HG03342 (cell line): Measurements from ENCODE around the gene BMPR1B.

Experiments
- ATAC-seq: cut with Tn5 transposase; IDR thresholded peaks from one replicate; pipeline ENCODE4 v1.9.1; 2021; ENCODE audit warnings: mild to moderate bottlenecking, moderate library complexity; ENCODE audit not compliant: unreplicated experiment

BMPR1B gene

GRCh38 chr4:95080969-95081368, 323.2 kb downstream of the BMPR1B start:
- no peak for ATAC-seq

DNA sequence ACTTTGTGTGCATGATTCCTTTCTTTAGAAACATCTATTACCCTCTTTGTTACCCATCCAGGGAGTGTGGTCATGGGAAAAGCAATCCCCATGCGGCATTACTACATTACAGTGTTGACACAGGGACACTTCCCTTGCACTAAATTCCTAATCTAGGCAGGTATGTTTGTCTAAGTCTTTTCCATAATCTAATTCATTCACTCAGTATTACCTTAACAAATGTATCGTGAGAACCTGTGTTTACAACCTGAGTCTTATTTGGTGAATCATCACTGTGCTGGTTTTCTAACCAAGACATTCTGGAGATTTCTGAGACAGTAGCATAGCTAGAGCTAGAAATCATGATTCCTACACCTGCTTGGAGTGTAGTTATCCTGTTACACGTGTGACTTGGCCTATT, 326.8 kb downstream of the BMPR1B start:
- ATAC-seq = no peak

- no peak for ATAC-seq
Measured at GRCh38 chr4:95085124-95085833, 327.5 kb downstream of the BMPR1B start.

DNA sequence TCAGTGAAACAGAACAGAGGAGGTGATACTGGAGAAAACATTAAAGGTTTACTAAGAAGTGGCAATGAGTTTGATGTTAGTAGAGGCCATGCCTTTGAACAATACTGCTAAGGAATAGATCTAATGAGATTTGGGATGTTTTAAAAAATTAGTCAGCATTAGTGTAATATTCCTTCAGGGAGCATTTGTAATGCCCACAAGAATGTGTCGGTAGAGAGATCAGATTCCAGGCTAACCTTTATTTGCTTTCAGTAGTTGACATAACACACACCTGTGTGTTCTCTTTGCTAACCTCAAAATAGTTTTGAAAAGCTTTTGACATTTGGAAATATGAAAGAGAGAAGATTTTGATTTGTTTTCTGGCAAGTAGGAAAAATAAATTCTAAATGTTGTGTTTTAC, 328.8 kb downstream of the BMPR1B start:
- no peak for ATAC-seq

- no peak for ATAC-seq
Measured at GRCh38 chr4:95087657-95088455, 330.1 kb downstream of the BMPR1B start.

GRCh38 chr4:95091272-95091671, 333.5 kb downstream of the BMPR1B start:
- no peak for ATAC-seq

DNA sequence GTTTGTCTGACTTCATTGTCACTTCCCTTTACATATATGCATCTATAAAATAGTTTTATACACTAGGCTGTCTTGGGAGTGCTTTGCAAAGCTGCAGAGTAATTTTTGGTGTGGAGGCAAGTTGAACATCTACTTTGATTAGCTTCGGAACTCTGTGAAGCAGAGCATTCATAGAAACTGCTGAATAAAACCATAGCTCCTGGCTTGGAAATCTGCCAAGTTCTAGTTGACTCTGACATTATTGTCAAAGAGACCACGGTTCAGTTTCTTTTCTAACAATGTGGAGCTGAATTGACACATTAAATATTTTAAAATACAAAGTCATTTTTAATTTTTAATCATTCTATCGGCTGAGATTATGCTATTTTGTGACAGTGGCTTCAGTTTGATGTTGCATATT, 335.0 kb downstream of the BMPR1B start:
- no peak for ATAC-seq

DNA sequence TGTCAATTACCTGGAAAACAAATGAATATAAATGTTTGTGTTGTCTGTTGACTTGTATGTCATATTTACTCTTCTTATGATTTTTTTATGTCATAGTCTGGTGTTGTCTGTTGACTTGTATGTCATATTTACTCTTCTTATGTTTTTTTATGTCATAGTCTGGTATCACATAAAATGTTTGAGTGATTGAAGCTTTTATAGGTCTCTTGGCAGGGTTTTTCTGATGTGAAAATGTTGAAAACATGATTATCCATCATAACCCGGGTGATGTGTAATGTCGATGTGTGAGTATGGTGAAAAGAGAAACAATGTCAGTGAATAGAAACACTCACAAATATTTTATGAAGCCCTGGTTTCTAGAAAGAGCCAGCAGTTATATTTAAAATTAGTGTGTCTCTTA, 335.7 kb downstream of the BMPR1B start:
- no peak for ATAC-seq

- no peak for ATAC-seq
Measured at GRCh38 chr4:95093936-95094929, 336.5 kb downstream of the BMPR1B start.

DNA sequence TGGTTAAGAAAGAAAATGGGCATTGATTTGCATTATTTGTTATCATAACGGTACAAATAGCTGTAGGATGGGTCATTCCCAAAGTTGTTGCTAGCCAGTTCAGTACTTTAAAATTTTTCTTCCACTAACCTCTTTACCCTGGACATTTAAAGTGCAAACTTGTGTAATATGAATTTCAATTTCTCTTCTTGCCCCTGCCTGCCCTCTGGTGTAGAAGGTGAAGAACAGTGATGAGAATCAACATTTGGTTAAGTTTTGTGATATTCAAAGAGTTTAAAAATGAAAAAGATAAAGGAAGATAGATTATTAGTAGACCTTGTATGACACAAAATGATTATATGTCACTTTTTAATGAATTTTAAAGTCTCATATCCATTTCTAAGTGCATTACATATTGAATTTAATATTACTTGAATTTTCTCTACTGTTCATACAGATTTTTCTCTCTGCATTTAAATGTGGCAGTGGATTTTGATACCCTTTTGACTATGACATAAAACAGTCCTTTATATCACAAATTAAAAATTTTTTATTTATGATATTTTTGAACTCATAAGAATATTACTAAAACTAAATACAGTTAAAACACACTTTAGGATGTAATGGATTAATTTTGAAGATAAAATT, 337.7 kb downstream of the BMPR1B start:
- ATAC-seq = no peak

- ATAC-seq = no peak
Measured at GRCh38 chr4:95102162-95102790, 344.5 kb downstream of the BMPR1B start.

DNA sequence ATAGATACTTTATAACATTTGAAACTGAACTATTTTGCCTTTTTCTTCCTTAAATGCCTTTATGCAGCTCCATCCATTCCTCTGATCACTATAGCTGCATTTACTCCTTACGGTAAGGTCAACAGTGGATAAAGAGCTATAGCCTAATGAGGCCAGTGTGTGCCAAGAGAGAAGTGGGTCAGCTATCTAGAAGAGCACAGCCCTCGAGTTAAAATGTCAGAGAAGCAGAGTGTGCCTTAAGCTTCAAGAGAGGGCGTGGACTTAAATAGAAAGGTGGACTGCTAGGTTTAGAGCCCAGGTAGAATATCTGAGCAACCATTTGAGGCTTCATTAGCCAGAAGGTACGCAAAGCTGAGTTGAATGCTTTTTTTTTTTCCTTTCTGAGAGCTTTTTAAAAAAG, 347.4 kb downstream of the BMPR1B start:
- no peak for ATAC-seq

- ATAC-seq = no peak
Measured at GRCh38 chr4:95105983-95106382, 348.2 kb downstream of the BMPR1B start.

DNA sequence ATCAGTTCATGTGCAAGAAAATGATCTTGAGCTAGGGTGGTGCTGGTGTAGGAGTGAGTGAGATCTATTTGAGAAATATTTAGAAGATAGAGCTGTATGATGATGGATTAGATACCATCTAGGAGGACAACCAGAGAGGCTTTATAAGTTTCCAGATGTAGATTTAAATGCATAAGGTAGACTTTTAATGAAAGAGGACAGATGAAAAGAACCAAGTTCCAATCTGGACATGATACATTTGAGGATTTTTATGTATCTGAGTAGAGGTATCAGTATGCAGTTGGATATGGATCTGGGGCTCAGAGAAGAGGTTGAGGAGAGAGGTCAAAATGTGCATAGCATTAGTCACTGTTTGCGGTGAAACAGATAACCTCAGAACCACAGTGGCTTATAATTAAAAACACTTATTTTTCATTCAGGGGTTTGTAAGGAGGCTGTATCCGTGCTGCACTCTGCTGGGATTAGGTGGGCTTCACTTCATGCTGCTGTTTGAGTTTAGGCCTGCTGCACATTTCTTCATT, 348.7 kb downstream of the BMPR1B start:
- no peak for ATAC-seq

DNA sequence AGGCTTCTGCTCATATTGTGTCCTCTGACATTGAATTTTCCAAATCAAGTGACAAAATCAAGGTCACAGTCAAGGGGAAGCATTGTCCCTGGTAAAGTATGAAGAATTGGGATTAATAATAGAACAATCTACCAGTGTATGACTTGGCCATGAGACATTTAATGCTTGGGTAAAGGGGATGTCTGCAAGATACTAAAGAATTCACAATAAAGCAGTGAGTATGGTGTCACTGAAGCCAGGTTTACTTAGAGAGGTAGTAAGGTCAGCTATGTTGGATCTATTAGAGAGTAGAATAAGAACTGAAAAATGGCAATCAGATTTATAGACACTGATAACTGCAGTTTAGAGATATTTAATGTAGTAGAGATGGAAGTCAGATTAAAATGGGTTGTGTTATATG, 349.2 kb downstream of the BMPR1B start:
- no peak for ATAC-seq

DNA sequence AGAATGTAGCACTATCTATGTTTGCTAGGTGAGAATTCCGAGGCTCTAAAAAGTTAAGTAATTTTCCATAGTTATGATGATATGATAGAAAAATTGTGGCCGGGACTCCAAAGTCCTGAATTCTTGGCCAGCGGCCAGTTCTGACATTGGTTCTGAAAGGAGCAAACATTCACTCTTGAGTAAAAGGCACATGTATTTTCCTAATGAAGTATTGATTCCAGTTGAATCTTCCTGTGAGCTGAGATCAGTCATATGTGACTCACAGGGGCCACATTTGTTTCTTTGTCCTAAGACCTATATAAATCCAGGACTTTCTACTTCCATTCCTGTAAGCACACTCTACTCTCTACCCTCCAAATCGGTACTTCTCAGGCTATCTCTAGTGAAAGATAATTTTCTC, 349.9 kb downstream of the BMPR1B start:
- ATAC-seq = no peak

- ATAC-seq = no peak
Measured at GRCh38 chr4:95108883-95109421, 351.2 kb downstream of the BMPR1B start.

GRCh38 chr4:95114521-95114920, 356.8 kb downstream of the BMPR1B start:
- ATAC-seq = no peak

- no peak for ATAC-seq
Measured at GRCh38 chr4:95118497-95118896, 360.7 kb downstream of the BMPR1B start.

DNA sequence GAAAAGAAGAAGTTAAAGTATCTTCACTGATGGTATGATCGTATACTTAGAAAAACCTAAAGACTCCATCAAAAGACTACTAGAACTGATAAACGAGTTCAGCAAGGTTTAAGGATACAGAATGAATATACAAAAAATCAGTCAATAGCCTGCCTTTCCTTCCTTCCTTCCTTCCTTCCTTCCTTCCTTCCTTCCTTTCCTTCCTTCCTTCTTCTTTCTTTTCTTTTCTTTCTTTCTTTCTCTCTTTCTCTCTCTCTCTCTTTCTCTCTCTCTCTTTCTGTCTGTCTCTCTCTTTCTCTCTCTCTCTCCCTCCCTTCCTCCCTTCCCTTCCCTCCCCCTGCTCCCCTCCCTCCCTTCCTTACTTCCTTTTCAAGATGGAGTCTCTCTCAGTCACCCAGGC, 362.7 kb downstream of the BMPR1B start:
- no peak for ATAC-seq
